HG03565 (cell line): Measurements from ENCODE around the gene CDH12.
"Not testable (repeated sequence)": the region's sequence is repeated elsewhere in the genome, so short reads cannot be mapped to it uniquely, and the experiment has no call there.

Source experiments
- ATAC-seq: cut with Tn5 transposase; IDR thresholded peaks from one replicate; pipeline ENCODE4 v1.9.1; 2021; ENCODE audit warnings: mild to moderate bottlenecking, moderate library complexity; ENCODE audit not compliant: unreplicated experiment

CDH12 gene

DNA sequence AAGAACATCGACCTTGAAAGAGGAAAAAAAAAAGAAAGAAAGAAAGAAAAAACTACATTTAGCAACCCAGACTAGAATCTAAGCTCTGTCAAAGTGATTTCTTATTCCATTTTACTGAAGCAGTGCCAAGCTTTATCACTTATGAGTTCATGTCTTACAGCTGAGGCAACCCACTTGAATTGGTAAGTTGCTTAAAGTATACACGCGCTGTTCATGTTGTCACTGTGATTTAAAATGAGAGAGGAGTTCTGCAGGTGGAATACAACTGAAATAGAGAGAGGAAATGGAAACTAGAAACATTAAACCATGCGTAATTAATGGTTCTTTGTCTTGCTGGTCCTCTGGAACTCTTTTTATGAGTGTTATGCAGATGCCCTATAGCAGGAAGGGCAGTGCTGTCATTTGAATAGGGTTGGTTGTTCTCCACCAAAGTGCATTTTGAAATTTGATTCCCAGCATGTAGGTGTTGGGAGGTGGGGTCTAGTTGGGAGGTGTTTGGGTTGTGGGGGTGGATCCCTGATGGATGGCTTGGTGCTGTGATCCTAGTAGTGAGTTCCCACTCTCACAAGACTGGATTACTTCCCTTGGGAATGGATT, 665.4 kb downstream of the CDH12 start:
- not testable (repeated sequence) for ATAC-seq

- not testable (repeated sequence) for ATAC-seq
These were observed 683.9 kb downstream of the CDH12 start for GRCh38 chr5:22169226-22169625.

DNA sequence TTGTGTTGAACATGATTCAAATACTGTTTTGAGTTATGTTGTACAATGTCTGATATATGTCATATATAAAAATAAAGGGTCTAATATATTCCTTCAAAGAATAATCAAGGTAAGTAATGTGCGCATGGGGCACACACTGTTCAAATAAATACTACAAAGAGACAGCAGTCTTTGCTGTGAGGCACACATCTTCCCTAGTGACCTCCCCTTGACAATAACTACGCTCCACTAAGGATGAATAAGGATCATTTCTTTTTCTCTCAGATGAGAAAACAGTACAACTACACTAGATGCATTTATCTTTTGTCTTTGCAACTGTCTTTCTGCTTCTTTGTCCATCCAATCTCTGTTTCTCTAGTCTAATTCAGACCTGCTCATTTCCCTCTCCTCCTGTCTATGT, 684.4 kb downstream of the CDH12 start:
- not testable (repeated sequence) for ATAC-seq

GRCh38 chr5:22165931-22166330, 687.2 kb downstream of the CDH12 start:
- not testable (repeated sequence) for ATAC-seq

DNA sequence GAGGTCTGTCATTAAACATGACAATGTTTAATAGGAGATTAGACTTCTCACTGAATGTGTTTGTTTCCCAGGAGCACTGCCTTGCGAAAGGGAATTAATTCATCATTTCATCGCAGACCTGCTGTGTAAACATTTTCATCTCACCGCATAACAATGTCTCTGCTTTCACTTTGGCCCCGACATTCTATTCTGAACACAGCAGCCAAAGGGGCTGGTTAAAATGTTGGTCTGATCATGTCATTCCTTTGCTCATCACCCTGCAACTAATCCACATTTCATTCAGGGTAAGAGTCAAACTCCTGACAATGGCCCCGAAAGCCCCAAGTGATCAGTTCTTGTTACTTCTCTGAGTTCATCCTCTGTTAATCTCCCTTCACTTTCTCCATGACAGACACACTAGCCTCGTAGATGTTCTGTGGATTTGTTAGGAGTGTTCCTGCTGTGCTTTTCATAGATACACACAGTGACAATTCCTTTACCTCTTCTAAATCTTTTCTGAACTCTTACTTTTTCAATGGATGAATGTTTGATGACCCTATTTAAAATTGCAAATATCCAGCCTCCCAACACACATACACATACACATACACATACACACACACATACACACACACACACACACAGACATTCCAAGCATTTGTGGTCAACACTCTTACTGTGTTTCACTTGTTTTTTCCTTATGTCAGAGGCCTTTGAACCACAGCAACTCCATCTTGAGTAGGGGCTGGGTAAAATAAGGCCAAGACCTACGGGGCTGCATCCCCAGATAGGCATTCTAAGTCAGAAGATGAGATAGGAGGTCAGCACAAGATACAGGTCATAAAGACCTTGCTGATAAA, 688.0 kb downstream of the CDH12 start:
- not testable (repeated sequence) for ATAC-seq

- ATAC-seq, result not testable (repeated sequence)
These were observed 696.2 kb downstream of the CDH12 start for GRCh38 chr5:22156953-22157352.

DNA sequence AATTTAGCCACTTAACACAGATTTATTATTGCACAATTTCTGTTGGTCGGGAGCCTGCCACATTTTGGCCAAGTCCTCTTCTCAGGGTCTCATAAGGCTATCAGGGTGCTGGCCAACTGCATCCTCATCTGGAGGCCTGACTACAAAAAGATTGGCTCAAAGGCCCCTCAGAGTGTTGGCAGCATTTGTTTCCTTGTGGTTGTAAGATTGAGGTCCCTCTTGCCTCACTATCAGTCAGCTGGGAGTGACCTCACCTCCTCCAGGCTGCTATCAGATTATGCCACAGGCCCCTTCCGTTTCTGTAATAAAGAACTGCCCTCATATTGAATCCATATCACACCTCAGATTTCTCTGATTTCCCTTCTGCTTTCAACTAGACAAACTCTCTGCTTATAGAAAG, 698.4 kb downstream of the CDH12 start:
- not testable (repeated sequence) for ATAC-seq

GRCh38 chr5:22151801-22152200, 701.3 kb downstream of the CDH12 start:
- not testable (repeated sequence) for ATAC-seq

DNA sequence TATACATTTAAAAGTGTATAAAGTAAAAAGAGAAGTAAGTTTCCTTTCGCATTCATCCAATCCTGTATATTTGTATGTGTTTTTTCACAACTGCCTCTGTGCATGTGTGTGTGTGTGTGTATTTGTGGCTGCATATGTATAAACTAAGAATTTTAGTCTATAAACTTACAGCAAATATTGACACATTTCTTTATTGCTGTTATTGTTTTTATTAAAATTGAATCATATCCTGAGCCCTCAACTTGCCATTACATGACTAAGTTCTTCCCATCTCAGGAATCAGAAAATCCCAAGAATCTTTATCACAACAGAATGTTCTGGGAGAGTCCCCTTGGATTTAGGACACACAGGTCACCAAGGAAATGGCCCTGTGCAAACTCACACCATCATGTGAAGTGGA, 712.7 kb downstream of the CDH12 start:
- not testable (repeated sequence) for ATAC-seq

- ATAC-seq, result not testable (repeated sequence)
These were observed 713.4 kb downstream of the CDH12 start for GRCh38 chr5:22139662-22140300.

- ATAC-seq, result no peak
These were observed 741.8 kb downstream of the CDH12 start for GRCh38 chr5:22111320-22111719.

DNA sequence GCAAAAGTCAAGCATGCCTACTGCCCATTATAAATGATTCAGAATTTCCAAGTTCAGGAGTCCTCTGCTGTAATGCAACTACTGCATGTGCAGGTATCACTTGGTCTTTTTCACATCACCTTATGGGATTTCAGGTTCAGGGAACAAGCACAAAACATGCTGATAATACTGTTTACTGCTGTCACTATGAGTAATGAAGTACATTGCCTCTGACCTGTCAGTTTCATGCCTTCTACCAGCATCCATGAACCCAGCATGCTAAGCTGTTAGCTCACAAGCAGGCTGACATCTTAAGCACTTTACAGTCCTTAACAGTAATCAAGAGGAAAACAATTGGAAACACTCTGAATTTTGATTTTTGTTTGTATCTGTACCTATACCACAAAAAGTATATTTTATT, 743.8 kb downstream of the CDH12 start:
- ATAC-seq, result no peak

- no peak for ATAC-seq
These were observed 744.6 kb downstream of the CDH12 start for GRCh38 chr5:22108545-22108944.

- ATAC-seq, result no peak
These were observed 750.3 kb downstream of the CDH12 start for GRCh38 chr5:22102823-22103359.

- ATAC-seq, result no peak
These were observed 764.6 kb downstream of the CDH12 start for GRCh38 chr5:22088517-22088916.

GRCh38 chr5:22079566-22079965, 773.6 kb downstream of the CDH12 start:
- no peak for ATAC-seq

- ATAC-seq, result no peak
These were observed 774.1 kb downstream of the CDH12 start for GRCh38 chr5:22079002-22079401.

DNA sequence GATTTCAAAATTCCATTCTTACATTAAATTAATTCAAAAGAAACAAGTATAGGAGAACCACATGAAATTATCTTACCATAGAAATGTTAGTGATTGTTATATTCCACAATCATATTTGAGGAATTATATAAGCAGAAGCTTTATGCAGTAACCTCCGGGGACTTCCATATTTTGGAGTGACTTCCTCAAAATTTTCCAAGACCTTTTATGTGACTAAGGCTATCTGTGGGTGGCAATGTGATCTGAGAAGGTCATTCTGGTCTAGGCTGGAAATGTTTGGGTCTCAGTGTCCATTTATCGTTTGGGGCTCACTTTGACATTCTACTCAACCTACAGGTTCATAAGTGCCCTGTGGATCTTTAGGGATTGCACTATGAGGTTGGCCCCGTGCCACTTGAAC, 776.6 kb downstream of the CDH12 start:
- ATAC-seq, result no peak

DNA sequence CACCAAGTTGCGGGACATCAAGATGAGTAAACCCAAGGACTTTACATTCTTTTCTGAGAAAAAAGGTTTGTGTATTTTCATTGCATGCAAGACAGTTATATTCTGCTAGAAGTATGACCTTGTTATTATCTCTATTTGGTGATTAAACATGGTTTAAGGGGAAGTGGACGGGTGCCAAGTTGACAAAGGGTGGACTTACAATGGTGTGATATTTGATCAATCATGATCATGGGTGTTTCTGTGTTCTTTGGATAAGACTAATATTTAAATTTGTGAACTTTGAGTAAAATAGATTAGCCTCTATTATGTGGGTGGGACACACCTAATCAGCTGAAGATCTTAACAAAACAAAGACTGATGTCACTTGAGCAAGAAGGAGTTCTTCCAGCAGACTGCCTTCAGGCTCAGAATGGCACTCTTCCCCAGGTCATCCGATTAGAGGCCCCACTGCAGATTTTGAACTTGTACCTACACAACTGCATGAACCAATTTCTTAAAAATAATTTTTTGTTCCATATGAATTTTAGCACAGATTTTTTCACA, 782.9 kb downstream of the CDH12 start:
- no peak for ATAC-seq

DNA sequence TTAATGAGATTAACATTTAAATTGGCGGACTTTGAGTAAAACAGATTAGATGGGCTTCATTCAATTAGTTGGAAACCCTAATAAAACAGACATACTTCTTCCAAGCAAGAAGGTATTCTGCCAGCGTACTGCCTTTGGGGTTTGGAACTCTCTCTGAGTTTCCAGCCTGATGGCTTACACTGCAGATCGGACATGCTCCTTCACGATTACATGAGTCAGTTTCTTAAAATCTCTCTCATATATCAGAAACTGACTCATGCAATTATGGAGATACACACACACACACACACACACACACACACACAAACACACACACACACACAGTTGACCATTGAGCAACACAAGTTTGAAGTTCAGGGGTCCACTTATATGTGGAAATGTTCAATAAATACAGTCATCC, 789.4 kb downstream of the CDH12 start:
- ATAC-seq, result no peak

- no peak for ATAC-seq
These were observed 794.5 kb downstream of the CDH12 start for GRCh38 chr5:22058620-22059019.
